Measurements from ENCODE around the gene FOXJ3.

DNA sequence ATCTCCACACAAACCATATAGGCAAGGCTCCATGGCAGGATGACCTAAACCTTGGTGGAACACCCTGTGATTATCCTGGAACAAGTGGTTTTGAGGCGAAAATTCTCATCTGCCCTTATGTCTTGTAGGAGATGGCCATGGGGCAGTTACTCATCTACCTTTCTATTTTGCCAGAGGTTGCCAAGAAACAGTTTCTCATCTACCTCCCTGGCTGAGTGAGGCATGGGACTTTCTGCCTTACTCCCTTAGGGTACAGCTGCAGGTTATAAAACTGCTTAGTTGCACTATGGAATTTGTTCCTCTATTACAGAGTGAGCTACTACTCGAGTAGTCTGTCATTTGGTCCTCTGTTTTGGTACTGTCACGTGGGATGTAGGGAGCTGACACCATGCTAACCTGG lies 139.2 kb downstream of the FOXJ3 start:
- TF ChIP-seq, protein P1, sequence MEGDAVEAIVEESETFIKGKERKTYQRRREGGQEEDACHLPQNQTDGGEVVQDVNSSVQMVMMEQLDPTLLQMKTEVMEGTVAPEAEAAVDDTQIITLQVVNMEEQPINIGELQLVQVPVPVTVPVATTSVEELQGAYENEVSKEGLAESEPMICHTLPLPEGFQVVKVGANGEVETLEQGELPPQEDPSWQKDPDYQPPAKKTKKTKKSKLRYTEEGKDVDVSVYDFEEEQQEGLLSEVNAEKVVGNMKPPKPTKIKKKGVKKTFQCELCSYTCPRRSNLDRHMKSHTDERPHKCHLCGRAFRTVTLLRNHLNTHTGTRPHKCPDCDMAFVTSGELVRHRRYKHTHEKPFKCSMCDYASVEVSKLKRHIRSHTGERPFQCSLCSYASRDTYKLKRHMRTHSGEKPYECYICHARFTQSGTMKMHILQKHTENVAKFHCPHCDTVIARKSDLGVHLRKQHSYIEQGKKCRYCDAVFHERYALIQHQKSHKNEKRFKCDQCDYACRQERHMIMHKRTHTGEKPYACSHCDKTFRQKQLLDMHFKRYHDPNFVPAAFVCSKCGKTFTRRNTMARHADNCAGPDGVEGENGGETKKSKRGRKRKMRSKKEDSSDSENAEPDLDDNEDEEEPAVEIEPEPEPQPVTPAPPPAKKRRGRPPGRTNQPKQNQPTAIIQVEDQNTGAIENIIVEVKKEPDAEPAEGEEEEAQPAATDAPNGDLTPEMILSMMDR (tag by site-specific recombination; IDR thresholded peaks at IDR 0.05) = no peak
- TF ChIP-seq ZNF114 (tag by site-specific recombination; IDR thresholded peaks at IDR 0.05) (no peak), TRIM28 (IDR thresholded peaks at IDR 0.05; ENCODE audit: borderline replicate concordance, low read length) (no peak)
- TF ChIP-seq, protein P2, sequence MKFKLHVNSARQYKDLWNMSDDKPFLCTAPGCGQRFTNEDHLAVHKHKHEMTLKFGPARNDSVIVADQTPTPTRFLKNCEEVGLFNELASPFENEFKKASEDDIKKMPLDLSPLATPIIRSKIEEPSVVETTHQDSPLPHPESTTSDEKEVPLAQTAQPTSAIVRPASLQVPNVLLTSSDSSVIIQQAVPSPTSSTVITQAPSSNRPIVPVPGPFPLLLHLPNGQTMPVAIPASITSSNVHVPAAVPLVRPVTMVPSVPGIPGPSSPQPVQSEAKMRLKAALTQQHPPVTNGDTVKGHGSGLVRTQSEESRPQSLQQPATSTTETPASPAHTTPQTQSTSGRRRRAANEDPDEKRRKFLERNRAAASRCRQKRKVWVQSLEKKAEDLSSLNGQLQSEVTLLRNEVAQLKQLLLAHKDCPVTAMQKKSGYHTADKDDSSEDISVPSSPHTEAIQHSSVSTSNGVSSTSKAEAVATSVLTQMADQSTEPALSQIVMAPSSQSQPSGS (tag by site-specific recombination; IDR thresholded peaks at IDR 0.05; ENCODE audit: low read depth) = no peak

All from HEK293 (cell line).